Suppressor macrophage treated with lipopolysaccharide for 1 hour (primary cell): ENCODE measurements around the gene EPB41L5.
"Not testable (repeated sequence)": the region's sequence is repeated elsewhere in the genome, so short reads cannot be mapped to it uniquely, and the experiment has no call there.

Experiments used
- DNase-seq, 3 donors: peaks; one replicate each; pipeline ENCODE4 v3.0.0-alpha.2; 2020 to 2022

EPB41L5 gene

GRCh38 chr2:120142528-120143219, 129.8 kb downstream of the EPB41L5 start:
- DNase-seq, result peak in 2 of 3 donors; percentile 10 to 19

GRCh38 chr2:120148229-120148628, 135.4 kb downstream of the EPB41L5 start:
- no peak for DNase-seq

- no peak for DNase-seq
Observed at GRCh38 chr2:120148669-120149068, 135.8 kb downstream of the EPB41L5 start.

GRCh38 chr2:120149406-120149805, 136.5 kb downstream of the EPB41L5 start:
- no peak for DNase-seq

GRCh38 chr2:120150040-120150482, 137.2 kb downstream of the EPB41L5 start:
- no peak for DNase-seq

GRCh38 chr2:120155308-120155707, 142.4 kb downstream of the EPB41L5 start:
- DNase-seq, result no peak

- DNase-seq, result not testable (repeated sequence)
Observed at GRCh38 chr2:120158658-120159057, 145.8 kb downstream of the EPB41L5 start.

- DNase-seq, result no peak
Observed at GRCh38 chr2:120161190-120161589, 148.3 kb downstream of the EPB41L5 start.

- DNase-seq, result no peak
Observed at GRCh38 chr2:120162716-120163115, 149.8 kb downstream of the EPB41L5 start.

- no peak for DNase-seq
Observed at GRCh38 chr2:120167272-120167671, 154.4 kb downstream of the EPB41L5 start.

- no peak for DNase-seq
Observed at GRCh38 chr2:120169020-120169419, 156.1 kb downstream of the EPB41L5 start.

- DNase-seq, result peak; percentile 81 to 90 (median 84)
Observed at GRCh38 chr2:120174963-120175581, 162.2 kb downstream of the EPB41L5 start.

- no peak for DNase-seq
Observed at GRCh38 chr2:120176526-120176925, 163.6 kb downstream of the EPB41L5 start.

- peak; percentile 60 to 70 (median 61) for DNase-seq
Observed at GRCh38 chr2:120177001-120177621, 164.2 kb downstream of the EPB41L5 start.

- no peak for DNase-seq
Observed at GRCh38 chr2:120177973-120178372, 165.1 kb downstream of the EPB41L5 start.

- no peak for DNase-seq
Observed at GRCh38 chr2:120179396-120179795, 166.5 kb downstream of the EPB41L5 start.

GRCh38 chr2:120180066-120180465, 167.2 kb downstream of the EPB41L5 start:
- DNase-seq, result no peak

GRCh38 chr2:120182019-120182560, 169.2 kb downstream of the EPB41L5 start:
- DNase-seq, result no peak

- no peak for DNase-seq
Observed at GRCh38 chr2:120189189-120189588, 176.3 kb downstream of the EPB41L5 start.

GRCh38 chr2:120192280-120192679, 179.4 kb downstream of the EPB41L5 start:
- no peak for DNase-seq

GRCh38 chr2:120195553-120195952, 182.7 kb downstream of the EPB41L5 start:
- no peak for DNase-seq

GRCh38 chr2:120199817-120200459, 187.1 kb downstream of the EPB41L5 start:
- DNase-seq, result peak in 2 of 3 donors; percentile 18 to 36
